ENCODE data around the gene ARFGAP2. TPM values are rescaled to one million over a fixed set of nuclear protein-coding genes. Genes with fewer than 3 reads are reported as not detected.
"Not testable (repeated sequence)": the region's sequence is repeated elsewhere in the genome, so short reads cannot be mapped to it uniquely, and the experiment has no call there.

ARFGAP2 gene
- 100 to 1,000 TPM in 1 of 2 experiments, 10 to 100 TPM in 1; 89.6 to 102 TPM for total RNA-seq

- POLR2A ChIA-PET: interaction anchor here (0.6 to 3.0 kb wide), 2 partner anchors 39 to 60 kb away, joined by 3 to 29 read pairs; partner anchors contain the start of gene DDB2
- Mint-ChIP-seq H3K27me3 (ENCODE audit: low read depth) (no peaks in the 10 kb centered on the region), H3K4me3 (peak within 1 kb of the TSS; percentile 97), H3K4me1 (ENCODE audit: low read depth) (peaks cover 45% of the 10 kb centered on the region), H3K27ac (peak within 1 kb of the TSS; percentile 99), H3K9me3 (ENCODE audit: insufficient read depth) (no peaks in the 10 kb centered on the region), H3K36me3 (ENCODE audit: low read depth) (peaks cover 26% of the 10 kb centered on the region)
- ATAC-seq: peak; percentile 97
- CTCF ChIA-PET: interaction anchor here (0.9 to 4.8 kb wide), 7 partner anchors 11 to 278 kb away, joined by 3 to 54 read pairs (median 8); partner anchors contain the start of genes ACP2, DDB2 and NR1H3
- peak; percentile 97 for DNase-seq
Observed at GRCh38 chr11:47176328-47177228, at the start of gene ARFGAP2. ARFGAP2 (minus strand) TSS chr11:47176879; CDS start chr11:47176853, 26 bp downstream.

GRCh38 chr11:47225552-47226400 lies 49.1 kb upstream of the ARFGAP2 start:
- Mint-ChIP-seq H3K9me3 (ENCODE audit: insufficient read depth) (no peaks in the 10 kb centered on the region), H3K27ac (peak overlapping the region; percentile 86), H3K4me1 (ENCODE audit: low read depth) (peaks cover 28% of the 10 kb centered on the region), H3K36me3 (ENCODE audit: low read depth) (peaks cover 68% of the 10 kb centered on the region), H3K27me3 (ENCODE audit: low read depth) (no peaks in the 10 kb centered on the region), H3K4me3 (peak overlapping the region; percentile 52)
- CTCF ChIA-PET: interaction anchor here (0.9 kb wide), 1 partner anchor 33 kb away, joined by 4 read pairs; no protein-coding TSS in a partner anchor
- DNase-seq (peak; percentile 55), ATAC-seq (peak; percentile 94)
- POLR2A ChIA-PET: interaction anchor here (3.1 kb wide), 1 partner anchor 10 kb away, joined by 11 read pairs; no protein-coding TSS in a partner anchor

- H3K27me3 Mint-ChIP-seq (ENCODE audit: low read depth): no peaks in the 10 kb centered on the region
- peaks cover 73% of the 10 kb centered on the region for H3K36me3 Mint-ChIP-seq (ENCODE audit: low read depth)
- H3K9me3 Mint-ChIP-seq (ENCODE audit: insufficient read depth): no peaks in the 10 kb centered on the region
- POLR2A ChIA-PET: interaction anchor here (2.3 kb wide), 1 partner anchor 17 kb away, joined by 6 read pairs; no protein-coding TSS in a partner anchor
- H3K4me3 Mint-ChIP-seq: no peak overlapping the region
- CTCF ChIA-PET: no interaction called here
- ATAC-seq: no peak
- H3K27ac Mint-ChIP-seq: no peak overlapping the region
- DNase-seq: no peak
- H3K4me1 Mint-ChIP-seq (ENCODE audit: low read depth): peaks cover 49% of the 10 kb centered on the region
Observed at GRCh38 chr11:47222696-47223095, 46.0 kb upstream of the ARFGAP2 start.

GRCh38 chr11:47220401-47220821 lies 43.7 kb upstream of the ARFGAP2 start:
- Mint-ChIP-seq H3K9me3 (ENCODE audit: insufficient read depth) (no peaks in the 10 kb centered on the region), H3K27ac (peak overlapping the region; percentile 63), H3K36me3 (ENCODE audit: low read depth) (peaks cover 71% of the 10 kb centered on the region), H3K27me3 (ENCODE audit: low read depth) (no peaks in the 10 kb centered on the region), H3K4me3 (no peak overlapping the region), H3K4me1 (ENCODE audit: low read depth) (peaks cover 54% of the 10 kb centered on the region)
- POLR2A ChIA-PET: interaction anchor here (1.0 kb wide), 1 partner anchor 13 kb away, joined by 4 read pairs; no protein-coding TSS in a partner anchor
- DNase-seq: no peak
- CTCF ChIA-PET: interaction anchor here (0.9 to 1.6 kb wide), 3 partner anchors 9 to 39 kb away, joined by 3 to 4 read pairs (median 3); partner anchors contain the start of gene ACP2
- no peak for ATAC-seq

- DNase-seq (peak; percentile 70), ATAC-seq (peak; percentile 27)
- Mint-ChIP-seq H3K9me3 (ENCODE audit: insufficient read depth) (no peaks in the 10 kb centered on the region), H3K36me3 (ENCODE audit: low read depth) (peaks cover 51% of the 10 kb centered on the region), H3K4me3 (peak overlapping the region; percentile 99), H3K27me3 (ENCODE audit: low read depth) (no peaks in the 10 kb centered on the region), H3K4me1 (ENCODE audit: low read depth) (peaks cover 47% of the 10 kb centered on the region), H3K27ac (peak overlapping the region; percentile 100)
- CTCF ChIA-PET: interaction anchor here (0.9 to 3.5 kb wide), 9 partner anchors 7 to 163 kb away, joined by 3 to 38 read pairs (median 8); partner anchors contain the start of genes ACP2, ARFGAP2 and MADD
- POLR2A ChIA-PET: interaction anchor here (0.6 to 3.9 kb wide), 17 partner anchors 8 to 300 kb away, joined by 3 to 41 read pairs (median 11); partner anchors contain the start of genes ACP2, ARFGAP2, MADD and PACSIN3
Observed at GRCh38 chr11:47216121-47216798, 39.6 kb upstream of the ARFGAP2 start.

DNA sequence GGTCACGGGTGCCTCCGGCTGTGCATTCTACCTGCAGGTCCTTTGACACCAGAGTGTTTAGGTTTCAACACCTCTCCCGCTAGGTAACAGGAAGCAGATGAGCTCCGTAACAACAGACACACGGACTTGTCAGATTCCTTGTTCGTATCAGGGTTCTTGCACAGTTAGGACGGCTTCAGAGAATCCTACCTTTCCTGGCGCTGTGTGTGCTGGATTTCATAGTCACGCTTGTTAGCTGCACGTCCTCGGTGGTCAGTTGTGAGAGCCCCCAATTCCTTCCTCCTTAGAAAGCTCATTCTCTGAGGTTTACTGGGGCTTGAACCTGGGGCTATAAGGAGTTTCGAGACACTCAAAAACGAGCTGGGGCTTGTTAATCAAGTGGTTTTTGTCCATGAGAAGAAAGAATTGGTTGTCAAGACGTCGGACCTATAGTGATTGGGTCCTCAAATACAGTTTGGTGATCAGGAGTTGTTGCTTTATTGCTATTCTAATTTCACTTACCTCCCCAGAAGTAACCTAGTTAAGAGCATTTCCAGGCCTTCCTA lies 38.8 kb upstream of the ARFGAP2 start:
- peaks cover 43% of the 10 kb centered on the region for H3K36me3 Mint-ChIP-seq (ENCODE audit: low read depth)
- DNase-seq: no peak
- no peaks in the 10 kb centered on the region for H3K9me3 Mint-ChIP-seq (ENCODE audit: insufficient read depth)
- peaks cover 46% of the 10 kb centered on the region for H3K4me1 Mint-ChIP-seq (ENCODE audit: low read depth)
- peak overlapping the region; percentile 100 for H3K27ac Mint-ChIP-seq
- H3K27me3 Mint-ChIP-seq (ENCODE audit: low read depth): no peaks in the 10 kb centered on the region
- ChIA-PET CTCF (interaction anchor here (0.7 to 3.5 kb wide), 15 partner anchors 8 to 192 kb away, joined by 3 to 38 read pairs (median 4); partner anchors contain the start of genes ACP2, ARFGAP2 and MADD), POLR2A (interaction anchor here (1.1 to 3.9 kb wide), 26 partner anchors 9 to 635 kb away, joined by 3 to 41 read pairs (median 6); partner anchors contain the start of genes ACP2, ARFGAP2, ARHGAP1 and MADD)
- H3K4me3 Mint-ChIP-seq: peak overlapping the region; percentile 99
- no peak for ATAC-seq

- DNase-seq: peak; percentile 91
- no peaks in the 10 kb centered on the region for H3K9me3 Mint-ChIP-seq (ENCODE audit: insufficient read depth)
- peaks cover 38% of the 10 kb centered on the region for H3K4me1 Mint-ChIP-seq (ENCODE audit: low read depth)
- peaks cover 33% of the 10 kb centered on the region for H3K36me3 Mint-ChIP-seq (ENCODE audit: low read depth)
- peak overlapping the region; percentile 99 for H3K4me3 Mint-ChIP-seq
- ATAC-seq: peak; percentile 81
- peak overlapping the region; percentile 100 for H3K27ac Mint-ChIP-seq
- CTCF ChIA-PET: interaction anchor here (0.7 to 3.5 kb wide), 12 partner anchors 8 to 240 kb away, joined by 3 to 38 read pairs (median 7); partner anchors contain the start of genes ACP2, ARFGAP2, MADD and PACSIN3
- POLR2A ChIA-PET: interaction anchor here (0.6 to 3.9 kb wide), 24 partner anchors 8 to 514 kb away, joined by 3 to 41 read pairs (median 6); partner anchors contain the start of genes ACP2, ARFGAP2, ARHGAP1 and MADD
- no peaks in the 10 kb centered on the region for H3K27me3 Mint-ChIP-seq (ENCODE audit: low read depth)
Observed at GRCh38 chr11:47213950-47214565, 37.4 kb upstream of the ARFGAP2 start.

- DNase-seq: no peak
- Mint-ChIP-seq H3K36me3 (ENCODE audit: low read depth) (peaks cover 24% of the 10 kb centered on the region), H3K27me3 (ENCODE audit: low read depth) (no peaks in the 10 kb centered on the region), H3K9me3 (ENCODE audit: insufficient read depth) (no peaks in the 10 kb centered on the region), H3K27ac (no peak overlapping the region), H3K4me1 (ENCODE audit: low read depth) (peaks cover 31% of the 10 kb centered on the region), H3K4me3 (no peak overlapping the region)
- ChIA-PET POLR2A (no interaction called here), CTCF (no interaction called here)
- ATAC-seq: no peak
Observed at GRCh38 chr11:47212938-47213337, 36.3 kb upstream of the ARFGAP2 start.

- H3K9me3 Mint-ChIP-seq (ENCODE audit: insufficient read depth): no peaks in the 10 kb centered on the region
- ChIA-PET CTCF (interaction anchor here (0.6 kb wide), 1 partner anchor 590 kb away, joined by 3 read pairs; no protein-coding TSS in a partner anchor), POLR2A (no interaction called here)
- DNase-seq (no peak), ATAC-seq (no peak)
- no peak overlapping the region for H3K27ac Mint-ChIP-seq
- H3K4me1 Mint-ChIP-seq (ENCODE audit: low read depth): peaks cover 7% of the 10 kb centered on the region
- H3K27me3 Mint-ChIP-seq (ENCODE audit: low read depth): peaks cover 3% of the 10 kb centered on the region
- no peak overlapping the region for H3K4me3 Mint-ChIP-seq
- no peaks in the 10 kb centered on the region for H3K36me3 Mint-ChIP-seq (ENCODE audit: low read depth)
Observed at GRCh38 chr11:47208628-47209027, 31.9 kb upstream of the ARFGAP2 start.

DNA sequence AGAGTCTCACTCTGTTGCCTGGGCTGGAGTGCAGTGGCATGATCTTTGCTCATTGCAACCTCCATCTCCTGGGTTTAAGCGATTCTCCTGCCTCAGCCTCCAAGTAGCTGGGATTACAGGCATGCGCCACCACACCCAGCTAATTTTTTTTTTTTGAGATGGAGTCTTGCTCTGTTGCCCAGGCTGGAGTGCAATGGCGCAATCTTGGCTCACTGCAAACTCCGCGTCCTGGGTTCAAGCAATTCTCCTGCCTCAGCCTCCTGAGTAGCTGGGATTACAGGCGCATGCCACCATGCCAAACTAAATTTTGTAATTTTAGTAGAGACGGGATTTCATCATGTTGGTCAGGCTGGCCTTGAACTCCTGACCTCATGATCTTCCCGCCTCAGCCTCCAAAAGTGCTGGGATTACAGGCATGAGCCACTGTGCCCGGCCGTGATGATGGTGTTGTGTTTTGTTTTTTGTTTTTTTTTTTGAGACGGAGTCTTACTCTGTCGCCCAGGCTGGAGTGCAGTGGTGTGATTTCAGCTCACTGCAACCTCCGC lies 31.4 kb upstream of the ARFGAP2 start:
- H3K9me3 Mint-ChIP-seq (ENCODE audit: insufficient read depth); H3K4me1 Mint-ChIP-seq (ENCODE audit: low read depth); H3K27ac Mint-ChIP-seq; CTCF ChIA-PET; ATAC-seq; H3K27me3 Mint-ChIP-seq (ENCODE audit: low read depth); H3K4me3 Mint-ChIP-seq; DNase-seq; POLR2A ChIA-PET; H3K36me3 Mint-ChIP-seq (ENCODE audit: low read depth): not testable (repeated sequence)

All from activated CD8-positive, alpha-beta T cell treated with anti-CD3 and anti-CD28 coated beads, Interleukin-2, amount 10 ng/mL, durations not matched to agents 7 days and 5 days (primary cell).